ENCODE data around the gene ABHD18.
"Not testable (repeated sequence)": the region's sequence is repeated elsewhere in the genome, so short reads cannot be mapped to it uniquely, and the experiment has no call there.

The ABHD18 gene

GRCh38 chr4:127995776-127996175 lies 30.6 kb downstream of the ABHD18 start:
- no peak for DNase-seq

GRCh38 chr4:127996521-127996920 lies 31.3 kb downstream of the ABHD18 start:
- not testable (repeated sequence) for DNase-seq

- no peak for DNase-seq
Observed at GRCh38 chr4:127997534-127998388, 32.6 kb downstream of the ABHD18 start.

DNA sequence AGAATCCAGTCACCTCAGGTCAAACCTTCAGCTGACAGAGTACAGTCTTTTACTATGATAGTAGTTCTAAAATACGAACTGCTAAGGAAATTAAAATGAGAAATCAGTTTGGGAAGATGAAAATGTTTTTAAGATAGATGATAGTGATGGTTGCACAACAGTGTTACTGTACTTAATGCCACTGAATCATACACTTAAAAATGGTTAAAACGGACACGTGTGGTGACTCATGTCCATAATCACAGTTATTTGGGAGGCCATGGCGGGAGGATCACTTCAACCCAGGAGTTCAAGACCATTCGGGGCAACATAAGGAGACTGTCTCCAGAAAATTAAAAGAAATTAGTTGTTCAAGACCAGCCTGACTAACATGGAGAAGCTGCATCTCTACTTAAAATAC lies 41.4 kb downstream of the ABHD18 start:
- DNase-seq = no peak

GRCh38 chr4:128009428-128009827 lies 44.2 kb downstream of the ABHD18 start:
- DNase-seq = no peak

DNA sequence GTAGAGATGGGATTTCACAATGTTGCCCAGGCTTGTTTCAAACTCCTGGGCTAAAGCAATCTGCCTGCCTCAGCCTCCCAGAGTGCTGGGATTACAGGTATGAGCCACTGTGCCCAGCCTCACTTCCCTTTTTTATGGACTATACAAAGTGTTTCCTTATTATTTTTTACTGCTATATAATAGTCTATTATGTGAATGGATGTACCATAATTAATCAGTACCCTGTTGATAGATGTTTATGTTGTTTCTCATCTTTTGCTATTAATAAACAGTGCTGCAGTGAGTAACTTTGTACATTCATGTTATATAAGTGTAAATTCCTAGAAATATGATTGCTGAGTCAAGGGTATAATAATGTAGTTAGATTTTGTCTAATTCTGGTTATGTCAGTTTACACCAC lies 60.1 kb downstream of the ABHD18 start:
- DNase-seq = no peak

GRCh38 chr4:128029907-128030306 lies 64.7 kb downstream of the ABHD18 start:
- no peak for DNase-seq

- no peak for DNase-seq
Observed at GRCh38 chr4:128031756-128032384, 66.7 kb downstream of the ABHD18 start.

DNA sequence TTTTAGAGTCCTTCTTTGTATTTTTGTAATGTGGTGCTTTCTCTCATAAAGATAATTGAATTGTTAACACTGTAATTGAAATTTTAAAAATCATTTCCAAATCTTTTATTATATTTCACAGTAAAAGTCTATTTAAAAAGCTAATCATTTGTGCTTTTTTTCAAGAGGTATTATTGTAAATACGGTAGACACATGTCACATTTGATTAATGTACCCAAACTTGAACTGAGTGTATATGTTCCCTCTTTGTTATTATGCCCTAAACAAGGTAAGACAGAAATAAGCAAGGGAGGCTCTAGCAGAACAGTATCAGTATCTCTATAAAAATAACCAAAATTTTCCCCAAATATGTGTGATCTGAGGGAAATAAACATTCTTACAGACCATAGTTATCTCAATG lies 74.4 kb downstream of the ABHD18 start:
- DNase-seq = no peak

DNA sequence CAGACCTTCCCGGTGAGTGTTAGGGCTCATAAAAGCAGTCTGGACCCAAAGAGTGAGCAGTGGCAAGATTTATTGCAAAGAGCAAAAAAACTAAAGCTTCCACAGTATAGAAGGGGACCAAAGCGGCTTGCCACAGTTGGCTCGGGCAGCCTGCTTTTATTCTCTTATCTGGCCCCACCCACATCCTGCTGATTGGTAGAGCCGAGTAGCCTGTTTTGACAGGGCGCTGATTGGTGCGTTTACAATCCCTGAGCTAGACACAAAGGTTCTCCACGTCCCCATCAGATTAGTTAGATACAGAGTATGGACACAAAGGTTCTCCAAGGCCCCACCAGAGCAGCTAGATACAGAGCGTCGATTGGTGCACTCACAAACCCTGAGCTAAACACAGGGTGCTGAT lies 81.8 kb downstream of the ABHD18 start:
- DNase-seq = not testable (repeated sequence)

DNA sequence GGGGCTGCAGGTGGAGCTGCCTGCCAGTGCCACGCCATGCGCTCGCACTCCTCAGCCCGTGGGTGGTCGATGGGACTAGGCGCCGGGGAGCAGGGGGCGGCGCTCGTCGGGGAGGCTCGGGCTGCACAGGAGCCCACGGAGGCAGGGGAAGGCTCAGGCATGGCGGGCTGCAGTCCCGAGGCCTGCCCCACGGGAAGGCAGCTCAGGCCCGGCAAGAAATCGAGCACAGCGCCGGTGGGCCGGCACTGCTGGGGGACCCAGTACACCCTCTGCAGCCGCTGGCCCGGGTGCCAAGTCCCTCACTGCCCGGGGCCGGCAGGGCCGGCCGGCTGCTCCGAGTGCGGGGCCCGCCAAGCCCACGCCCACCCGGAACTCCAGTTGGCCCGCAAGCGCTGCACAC lies 82.3 kb downstream of the ABHD18 start:
- DNase-seq = not testable (repeated sequence)

- DNase-seq = not testable (repeated sequence)
Observed at GRCh38 chr4:128051229-128051628, 86.0 kb downstream of the ABHD18 start.

GRCh38 chr4:128054907-128055306 lies 89.7 kb downstream of the ABHD18 start:
- DNase-seq = not testable (repeated sequence)

DNA sequence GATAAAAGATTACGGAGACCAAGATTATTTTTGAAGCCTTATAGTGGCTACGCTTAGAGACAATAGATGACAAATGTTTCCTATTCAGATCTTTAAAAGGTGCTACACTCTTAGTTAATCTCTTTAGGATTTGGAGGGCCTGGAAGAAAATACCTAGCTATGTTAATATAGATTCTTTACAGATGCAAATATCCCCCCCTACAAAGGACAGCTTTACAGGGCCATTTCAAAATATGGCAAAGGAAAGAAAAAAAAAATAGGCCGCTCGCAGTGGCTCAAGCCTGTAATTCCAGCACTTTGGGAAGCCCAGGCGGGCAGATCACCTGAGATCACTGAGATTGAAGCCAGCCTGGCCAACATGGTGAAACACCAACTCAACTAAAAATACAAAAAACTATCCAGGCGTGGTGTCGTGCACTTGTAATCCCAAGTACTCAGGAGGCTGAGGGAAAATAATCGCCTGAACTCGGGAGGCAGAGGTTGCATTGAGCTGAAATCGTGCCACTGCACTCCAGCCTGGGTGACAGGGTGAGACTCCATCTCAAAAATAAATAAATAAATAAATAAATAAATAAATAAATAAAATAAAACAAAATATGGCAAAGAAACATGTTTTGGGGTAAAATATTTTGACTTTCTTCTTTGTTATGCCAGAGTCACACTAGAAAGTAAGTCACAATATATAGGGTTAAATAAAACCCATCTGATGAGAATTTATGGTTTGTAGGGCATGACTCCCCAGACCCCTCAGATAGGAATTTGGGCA lies 90.4 kb downstream of the ABHD18 start:
- DNase-seq = not testable (repeated sequence)

- DNase-seq = no peak
Observed at GRCh38 chr4:128056396-128056795, 91.2 kb downstream of the ABHD18 start.

DNA sequence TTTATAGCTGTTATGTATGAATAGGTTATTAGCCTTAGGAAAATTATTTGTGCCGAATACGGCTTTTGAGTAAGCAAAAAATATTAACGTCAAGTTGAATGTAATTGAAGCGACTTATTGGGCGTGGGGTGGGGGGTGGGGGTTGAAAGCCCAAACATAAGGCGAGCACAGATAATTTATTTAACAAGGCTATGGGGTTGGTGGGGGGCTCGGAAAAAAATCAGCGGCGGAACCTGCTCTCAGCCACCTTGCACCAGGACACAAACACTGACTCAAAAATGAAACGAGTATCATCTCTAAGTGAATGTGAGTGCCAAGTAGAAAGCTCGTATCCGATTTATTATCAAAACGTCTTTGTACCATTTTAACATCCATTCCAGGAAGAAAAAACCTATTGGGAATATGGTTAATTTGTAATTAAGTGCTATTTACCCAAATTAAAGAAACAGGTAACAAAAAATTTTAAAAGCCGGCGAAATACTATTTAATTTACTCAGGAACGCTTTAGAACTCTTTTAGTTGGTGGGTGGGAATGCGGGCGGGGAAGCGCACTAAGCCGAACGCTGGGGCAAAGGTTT lies 95.0 kb downstream of the ABHD18 start:
- no peak for DNase-seq

- DNase-seq = peak; percentile 89
Observed at GRCh38 chr4:128060699-128061565, 95.7 kb downstream of the ABHD18 start, which contains the start of gene LARP1B. TSS of gene LARP1B (plus strand) at chr4:128061312. CDS start at chr4:128074952, 13,640 bp downstream.

- peak; percentile 45 for DNase-seq
Observed at GRCh38 chr4:128061566-128062536, 96.6 kb downstream of the ABHD18 start.

DNA sequence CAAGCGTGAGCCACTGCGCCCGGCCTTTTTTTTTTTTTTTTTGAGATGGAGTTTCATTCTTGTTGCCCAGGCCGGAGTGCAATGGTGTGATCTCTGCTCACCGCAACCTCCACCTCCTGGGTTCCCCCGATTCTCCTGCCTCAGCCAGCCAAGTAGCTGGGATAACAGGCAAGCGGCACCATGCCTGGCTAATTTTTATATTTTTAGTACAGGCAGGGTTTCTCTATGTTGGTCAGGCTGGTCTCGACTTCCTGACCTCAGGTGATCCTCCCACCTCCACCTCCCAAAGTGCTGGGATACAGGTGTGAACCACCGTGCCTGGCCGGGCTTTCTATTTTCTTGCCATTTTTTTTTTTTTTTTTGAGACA lies 101.2 kb downstream of the ABHD18 start:
- DNase-seq = not testable (repeated sequence)

DNA sequence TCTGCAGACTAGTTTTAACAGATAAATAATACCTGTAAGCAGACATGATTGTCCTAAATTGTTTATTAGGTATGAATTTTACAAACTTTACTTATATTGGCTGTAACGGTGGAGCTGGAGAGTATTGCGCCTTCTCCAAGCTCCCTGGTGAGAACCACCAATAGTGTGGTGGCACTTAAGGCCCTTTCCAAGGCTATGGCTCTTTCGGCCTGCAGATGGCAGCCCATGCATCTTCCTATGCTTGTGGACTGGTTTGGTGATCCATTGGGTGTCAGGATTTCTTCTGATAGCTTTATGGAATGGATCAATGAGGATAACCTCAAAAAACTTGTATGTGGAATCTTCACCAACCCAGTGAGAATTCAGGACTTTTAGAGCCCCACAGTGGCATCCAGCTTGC lies 103.7 kb downstream of the ABHD18 start:
- DNase-seq = no peak

- no peak for DNase-seq
Observed at GRCh38 chr4:128076464-128076863, 111.3 kb downstream of the ABHD18 start.

Measured in activated gamma-delta T cell treated with Interleukin-2 at 50 U/mL for 16 hours (primary cell).